ENCODE measurements around the gene GPX1.
"Not testable (repeated sequence)": the region's sequence is repeated elsewhere in the genome, so short reads cannot be mapped to it uniquely, and the experiment has no call there.

GPX1 gene

DNA sequence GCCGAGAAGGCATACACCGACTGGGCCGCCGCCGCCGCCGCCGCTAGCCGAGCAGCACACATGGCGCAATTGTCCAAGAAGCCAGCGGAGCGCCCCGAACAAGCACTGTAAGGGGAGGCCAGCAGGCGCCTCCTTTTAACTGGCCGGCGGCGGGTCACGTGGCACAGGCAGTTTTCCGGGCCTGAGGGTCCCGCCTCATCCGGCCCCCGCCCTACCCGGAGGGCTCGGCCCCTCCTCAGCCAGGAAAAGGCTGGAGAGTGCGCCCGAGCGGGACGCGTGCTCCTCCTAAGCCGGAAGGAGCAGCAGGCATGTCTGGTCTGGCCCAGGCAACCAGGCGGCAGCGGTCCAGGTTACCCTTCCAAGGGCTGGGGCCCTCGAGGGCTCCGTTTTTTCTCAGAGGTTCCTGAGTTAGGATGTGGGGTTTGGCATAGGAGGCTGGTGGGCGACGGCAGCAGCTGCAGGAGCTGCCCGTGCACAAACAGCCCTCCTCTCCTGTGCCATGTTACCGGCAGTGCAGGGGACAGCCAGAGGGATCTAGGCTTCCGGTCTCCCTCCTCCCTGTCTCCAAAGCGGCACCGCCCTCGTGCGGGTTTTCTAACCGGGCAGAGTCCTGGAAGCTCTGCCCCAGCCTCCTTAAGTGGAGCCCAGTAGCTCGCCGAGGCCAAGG lies at the start of gene GPX1:
TSS of gene GPX1 (minus strand) at position 137 of the 667 bp plus-strand sequence. CDS start at position 62, 75 bp downstream.
- peak; percentile 83 for DNase-seq

DNA sequence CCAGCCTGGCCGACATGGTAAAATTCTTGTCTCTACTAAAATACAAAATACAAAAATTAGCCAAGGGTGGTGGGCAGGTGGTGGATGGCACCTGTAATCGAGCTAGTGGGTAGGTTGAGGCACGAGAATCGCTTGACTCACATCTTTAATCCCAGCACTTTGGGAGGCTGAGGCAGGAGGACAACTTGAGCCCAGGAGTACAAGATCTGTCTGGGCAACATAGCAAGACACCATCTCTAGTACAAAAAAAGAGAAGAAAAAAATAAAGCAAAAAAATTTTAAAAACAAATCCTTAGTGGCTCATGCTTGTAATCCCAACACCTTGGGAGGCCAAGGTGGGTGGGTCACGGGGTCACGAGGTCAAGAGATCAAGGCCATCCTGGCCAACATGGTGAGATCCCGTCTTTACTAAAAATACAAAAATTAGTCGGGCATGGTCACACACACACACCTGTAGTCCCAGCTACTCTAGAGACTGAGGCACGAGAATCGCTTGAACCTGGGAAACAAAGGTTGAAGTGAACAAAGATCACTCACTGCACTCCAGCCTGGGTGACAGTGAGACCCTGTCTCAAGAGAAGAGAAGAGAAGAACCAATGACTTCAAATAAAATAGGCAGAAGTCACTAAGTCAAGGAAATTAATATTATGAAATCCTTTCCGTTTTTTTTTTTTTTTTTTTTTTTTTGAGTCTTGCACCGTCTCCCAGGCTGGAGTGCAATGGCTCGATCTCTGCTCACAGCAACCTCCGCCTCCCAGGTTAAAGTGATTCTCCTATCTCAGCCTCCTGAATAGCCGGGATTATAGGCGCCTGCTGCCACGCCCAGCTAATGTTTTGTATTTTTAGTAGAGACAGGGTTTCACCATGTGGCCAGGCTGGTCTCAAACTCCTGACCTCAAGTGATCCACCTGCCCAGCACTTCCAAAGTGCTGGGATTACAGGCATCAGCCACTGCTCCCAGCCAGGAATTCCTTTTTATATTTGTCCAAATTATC lies 48.7 kb upstream of the GPX1 start:
- no peak for DNase-seq

DNA sequence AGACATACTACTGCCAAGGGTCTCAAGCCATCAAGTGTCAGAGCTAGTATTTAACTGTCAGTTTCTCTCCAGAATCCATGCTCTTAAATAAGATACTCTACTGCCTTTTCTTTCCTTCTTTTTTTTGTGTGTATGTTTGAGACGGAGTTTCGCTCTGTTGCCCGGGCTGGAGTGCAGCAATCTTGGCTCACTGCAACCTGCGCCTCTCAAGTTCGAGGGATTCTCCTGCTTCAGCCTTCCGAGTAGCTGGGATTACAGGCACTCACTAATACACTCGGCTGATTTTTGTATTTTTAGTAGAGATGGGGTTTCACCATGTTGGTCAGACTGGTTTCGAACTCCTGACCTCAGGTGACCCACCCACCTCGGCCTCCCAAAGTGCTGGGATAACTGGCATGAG lies 47.4 kb upstream of the GPX1 start:
- DNase-seq, result not testable (repeated sequence)

DNA sequence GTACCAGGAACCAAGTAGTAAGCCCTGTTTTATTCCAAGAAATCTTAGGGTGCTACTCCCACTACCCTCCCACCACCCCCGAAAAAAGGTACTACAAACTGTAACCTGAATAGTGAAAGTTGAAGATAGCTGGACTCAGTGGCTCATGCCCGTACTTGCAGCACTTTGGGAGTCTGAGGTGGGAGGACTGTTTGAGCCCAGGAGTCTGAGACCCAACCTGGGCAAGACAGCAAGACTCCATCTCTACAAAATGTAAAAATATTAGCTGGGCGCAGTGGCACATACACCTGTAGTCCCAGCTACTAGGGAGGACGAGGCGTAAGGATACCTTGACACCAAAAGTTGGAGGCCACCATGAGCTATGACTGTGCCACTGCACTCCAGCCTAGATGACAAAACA lies 45.7 kb upstream of the GPX1 start:
- no peak for DNase-seq

DNA sequence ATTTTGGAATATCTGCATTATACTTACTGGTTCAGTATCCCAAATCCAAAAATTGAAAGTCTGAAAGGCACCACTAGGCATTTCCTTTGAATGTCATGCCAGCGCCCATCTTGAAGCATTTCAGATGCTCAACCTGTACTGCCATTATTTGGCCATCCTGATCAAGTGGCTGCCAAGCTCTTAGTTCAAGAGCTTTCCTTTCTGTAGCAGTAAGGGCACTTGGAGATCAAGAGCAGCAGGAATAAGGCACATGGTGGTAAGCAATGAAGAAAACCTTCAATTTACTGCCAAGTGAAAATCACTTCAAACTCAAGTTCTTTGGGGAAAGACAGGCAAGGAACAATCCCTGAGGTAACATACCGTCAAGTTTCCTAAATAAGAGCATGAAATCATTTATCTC lies 43.6 kb upstream of the GPX1 start:
- no peak for DNase-seq

DNA sequence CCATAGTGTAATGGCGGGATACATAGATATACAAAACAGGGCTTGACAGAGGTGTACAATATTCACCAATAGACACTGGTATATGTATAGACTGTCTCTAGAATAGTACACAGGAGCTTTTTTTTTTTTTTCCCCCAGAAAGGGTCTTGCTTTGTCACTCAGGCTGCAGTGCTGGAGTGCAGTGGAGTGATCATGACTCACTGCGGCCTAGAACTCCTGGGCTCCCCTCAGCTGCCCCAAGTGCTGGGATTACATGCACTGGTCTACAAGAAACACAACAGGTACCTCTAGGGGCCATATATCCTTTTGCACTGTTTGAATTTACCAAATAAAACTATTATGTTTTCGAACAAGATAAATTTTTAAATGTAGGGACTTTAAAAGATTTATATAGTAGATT lies 41.3 kb upstream of the GPX1 start:
- no peak for DNase-seq

DNA sequence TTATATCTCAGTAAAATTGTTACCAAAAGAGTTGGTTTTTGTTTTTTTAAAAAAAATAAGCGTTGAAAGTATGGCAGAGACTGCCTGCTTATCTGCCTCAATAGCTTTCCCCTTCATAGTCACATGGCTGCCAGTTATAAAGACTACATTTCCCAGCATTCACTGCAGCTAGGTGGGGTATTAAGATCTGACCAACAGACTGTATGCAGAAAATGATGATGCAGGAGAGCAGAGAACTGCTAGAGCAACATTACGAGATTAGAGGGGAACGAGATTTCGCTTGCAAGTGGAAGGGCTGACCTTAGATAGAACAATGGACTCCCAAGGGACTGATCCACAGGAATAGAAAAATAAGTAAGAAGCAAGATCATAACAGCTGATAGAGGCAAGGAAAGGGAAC lies 39.3 kb upstream of the GPX1 start:
- no peak for DNase-seq

DNA sequence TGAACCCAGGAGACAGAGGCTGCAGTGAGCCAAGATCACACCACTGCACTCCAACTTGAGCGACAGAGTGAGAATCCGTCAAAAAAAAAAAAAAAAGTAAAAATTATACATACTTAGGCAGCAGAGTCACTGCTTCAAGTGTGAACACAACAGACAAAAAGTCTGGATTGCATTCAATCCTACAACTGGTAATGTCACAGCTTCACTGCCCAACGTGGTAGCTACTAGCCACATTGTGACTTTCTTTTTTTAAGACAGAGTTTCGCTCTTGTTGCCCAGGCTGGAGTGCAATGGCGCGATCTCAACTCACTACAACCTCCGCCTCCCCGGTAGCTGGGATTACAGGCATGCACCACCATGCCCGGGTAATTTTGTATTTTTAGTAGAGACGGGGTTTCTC lies 33.2 kb upstream of the GPX1 start:
- not testable (repeated sequence) for DNase-seq

DNA sequence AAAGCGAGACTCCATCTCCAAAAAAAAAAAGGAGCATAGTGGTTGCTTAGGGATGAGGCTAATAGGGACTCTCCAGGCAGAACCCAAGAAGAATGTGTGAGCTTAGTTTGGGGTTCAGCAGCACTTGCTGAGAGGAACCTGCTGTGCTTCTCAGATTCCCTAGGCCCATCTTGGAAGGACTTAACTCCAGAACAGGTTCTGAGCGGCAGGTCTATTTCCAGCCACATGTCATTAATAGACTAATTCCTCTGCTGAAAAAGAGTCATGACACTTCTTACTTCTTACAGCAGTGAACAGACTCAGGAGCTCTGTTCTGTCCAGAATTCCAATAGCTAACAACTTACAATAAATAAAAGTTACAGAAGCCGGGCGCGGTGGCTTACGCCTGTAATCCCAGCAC lies 31.1 kb upstream of the GPX1 start:
- DNase-seq, result no peak

DNA sequence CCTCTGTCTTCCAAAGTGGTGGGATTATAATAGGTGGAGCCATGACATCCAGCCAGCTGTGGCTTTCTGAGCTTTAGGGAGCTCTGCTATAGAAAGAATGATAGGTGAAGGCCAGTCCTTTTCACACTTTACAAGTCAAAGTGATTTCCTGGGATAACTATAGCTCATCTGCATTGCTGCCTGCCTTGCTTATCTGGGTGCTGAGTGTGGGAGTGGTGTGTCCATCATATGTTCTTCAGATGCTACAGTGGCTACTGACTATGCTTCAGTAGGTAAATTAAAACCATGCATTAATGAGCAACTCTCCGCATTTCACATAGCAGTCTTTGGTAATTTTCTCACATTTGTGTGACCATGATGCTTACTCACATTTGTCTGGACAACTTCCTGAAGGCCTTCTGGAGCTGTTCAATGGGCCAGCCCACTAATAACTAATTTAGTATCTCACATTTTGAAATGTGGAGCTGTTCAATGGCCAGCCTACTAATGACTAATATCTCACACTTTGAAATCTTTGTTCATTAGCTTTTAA lies 30.2 kb upstream of the GPX1 start:
- no peak for DNase-seq

DNA sequence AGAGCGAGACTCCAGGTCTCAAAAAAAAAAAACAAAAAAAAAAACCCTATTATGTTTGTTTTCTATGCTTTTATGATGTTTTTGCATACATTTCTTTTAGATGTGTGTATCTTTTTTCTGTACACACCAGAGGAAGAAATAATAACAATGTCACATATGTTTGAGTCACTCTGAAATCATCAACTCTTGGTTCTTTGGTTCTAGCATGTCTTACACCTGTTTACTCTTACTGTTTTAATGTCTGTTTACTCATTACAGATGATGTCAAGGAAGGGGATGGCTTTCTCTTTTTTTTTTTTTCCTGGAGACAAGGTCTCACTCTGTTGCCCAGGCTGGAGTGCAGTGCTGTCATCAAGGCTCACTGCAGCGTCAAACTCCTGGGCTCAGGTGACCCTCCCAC lies 29.6 kb upstream of the GPX1 start:
- DNase-seq, result no peak

DNA sequence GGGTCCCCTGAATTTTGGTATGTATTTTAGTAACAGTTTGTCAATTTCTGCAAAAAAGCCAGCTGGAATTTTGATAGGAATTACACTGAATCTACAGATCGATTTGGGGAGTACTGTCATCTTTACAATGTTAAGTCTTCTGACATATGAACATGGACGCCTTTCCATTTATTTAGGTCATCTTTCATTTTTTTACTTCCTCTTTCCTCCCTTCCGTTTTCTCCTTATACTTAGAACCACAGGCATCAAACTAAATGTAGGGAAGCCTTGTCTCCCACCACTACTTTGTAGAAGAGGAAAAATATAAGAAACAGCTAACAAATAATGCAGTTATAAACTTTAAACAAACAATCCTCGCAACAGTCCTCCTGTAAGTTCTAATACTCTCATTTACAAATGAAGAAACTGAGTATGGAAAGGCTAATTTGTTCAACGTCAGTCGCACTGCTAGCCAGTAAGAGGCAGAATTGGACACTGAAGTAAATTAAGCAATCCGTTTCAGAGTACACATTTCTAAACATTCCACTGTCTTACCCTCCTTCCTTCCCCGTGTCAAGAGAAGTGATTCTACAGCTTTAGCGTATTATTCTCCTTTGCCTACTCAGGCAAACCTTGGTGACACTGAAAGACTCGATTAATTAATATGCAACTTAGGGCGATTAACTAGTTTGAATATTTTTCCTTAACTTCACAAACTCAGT lies 28.1 kb upstream of the GPX1 start:
- DNase-seq, result no peak

DNA sequence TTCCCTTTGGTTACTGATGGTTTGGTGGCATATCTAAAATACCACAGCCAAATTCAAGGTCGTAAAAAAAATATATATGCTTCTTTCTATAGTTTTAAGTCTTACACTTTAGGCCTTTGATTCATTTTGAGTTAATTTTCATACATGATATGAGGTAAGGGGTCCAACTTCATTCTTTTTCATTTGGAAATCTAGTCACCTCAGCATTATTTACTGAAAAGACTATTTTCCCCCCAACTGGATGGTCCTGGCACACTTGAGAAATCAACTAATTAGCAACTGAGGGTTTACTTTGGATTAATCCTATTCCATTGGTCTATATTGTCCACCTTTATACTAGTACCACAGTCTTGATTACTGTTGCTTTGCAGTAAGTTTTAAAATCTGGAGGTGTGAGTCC lies 27.5 kb upstream of the GPX1 start:
- no peak for DNase-seq

DNA sequence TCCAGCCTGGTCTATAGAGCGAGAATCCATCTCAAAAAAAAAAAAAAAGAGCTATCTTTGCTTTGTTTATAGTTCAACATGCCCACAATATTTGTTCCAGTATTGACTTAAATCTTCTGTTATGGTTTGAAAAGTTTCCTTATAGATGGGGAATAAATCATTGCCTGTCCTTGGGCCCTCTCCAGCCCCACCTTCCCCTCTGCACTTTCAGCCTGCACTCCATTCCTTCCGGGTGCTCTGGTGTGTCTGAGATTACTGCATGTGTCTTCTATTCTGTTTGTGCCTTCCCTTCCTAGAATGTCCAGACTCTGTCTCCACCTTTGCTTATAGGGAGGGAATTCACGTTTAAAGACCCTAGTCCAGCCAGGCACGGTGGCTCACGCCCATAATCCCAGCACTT lies 25.2 kb upstream of the GPX1 start:
- DNase-seq, result no peak

DNA sequence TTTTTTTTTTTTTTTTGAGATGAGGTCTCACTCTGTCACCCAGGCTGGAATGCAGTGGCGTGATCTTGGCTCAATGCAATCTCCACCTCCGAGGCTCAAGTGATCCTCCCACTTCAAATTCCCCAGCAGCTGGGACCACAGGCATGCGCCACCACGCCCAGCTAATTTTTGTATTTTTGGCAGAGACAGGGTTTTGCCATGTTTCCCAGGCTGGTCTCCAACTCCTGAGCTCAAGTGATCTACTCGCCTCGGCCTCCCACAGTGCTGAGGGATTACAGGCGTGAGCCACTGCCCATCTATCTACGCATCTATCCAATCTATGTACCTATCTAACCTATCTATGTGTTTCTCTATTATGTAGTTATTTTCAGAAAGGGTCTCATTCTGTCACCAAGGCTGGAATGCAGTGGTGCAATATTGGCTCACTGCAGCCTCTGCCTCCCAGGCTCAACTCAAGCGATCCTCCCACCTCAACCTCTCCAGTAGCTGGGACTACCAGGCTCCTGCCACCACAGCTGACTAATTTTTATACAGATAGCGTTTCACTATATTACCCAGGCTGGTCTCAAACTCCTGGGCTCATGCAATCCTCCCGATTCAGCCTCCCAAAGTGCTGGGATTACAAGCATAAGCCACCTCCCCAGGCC lies 20.2 kb upstream of the GPX1 start:
- no peak for DNase-seq

DNA sequence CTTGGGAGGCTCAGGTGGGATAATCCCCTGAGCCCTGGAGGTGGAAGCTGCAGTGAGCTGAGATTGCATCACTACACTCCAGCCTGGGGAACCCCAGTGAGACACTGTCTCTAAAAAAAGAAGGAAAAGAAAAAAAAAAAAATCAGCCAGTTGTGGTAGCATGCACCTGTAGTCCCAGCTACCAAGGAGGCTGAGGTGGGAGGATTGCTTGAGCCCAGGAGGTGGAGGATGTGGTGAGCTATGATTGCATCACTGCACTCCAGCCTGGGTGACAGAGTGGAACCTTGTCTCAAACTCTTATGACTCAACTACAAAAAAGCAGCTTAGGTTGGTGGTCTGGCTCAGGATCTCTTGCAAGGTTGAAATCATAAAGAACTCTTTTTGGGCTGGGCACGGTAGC lies 19.3 kb upstream of the GPX1 start:
- peak; percentile 39 for DNase-seq

DNA sequence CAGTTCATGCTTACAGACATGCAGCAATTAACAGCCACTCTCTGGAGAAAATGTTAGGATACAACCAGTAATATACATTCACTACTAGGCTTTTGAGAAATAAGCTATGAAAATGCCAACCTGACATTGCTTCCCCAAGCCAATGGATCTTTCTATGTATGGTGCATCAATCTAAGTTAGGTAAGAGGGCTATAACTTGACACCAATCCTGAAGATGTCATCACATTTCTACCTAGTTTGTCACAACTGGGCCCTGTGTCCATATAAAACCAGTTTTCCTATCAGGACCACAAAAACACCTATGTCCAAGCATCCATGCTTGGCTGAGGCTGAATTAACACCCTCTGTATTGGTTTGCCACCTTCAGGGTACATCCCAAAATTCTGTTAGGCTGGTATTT lies 13.8 kb upstream of the GPX1 start:
- no peak for DNase-seq

DNA sequence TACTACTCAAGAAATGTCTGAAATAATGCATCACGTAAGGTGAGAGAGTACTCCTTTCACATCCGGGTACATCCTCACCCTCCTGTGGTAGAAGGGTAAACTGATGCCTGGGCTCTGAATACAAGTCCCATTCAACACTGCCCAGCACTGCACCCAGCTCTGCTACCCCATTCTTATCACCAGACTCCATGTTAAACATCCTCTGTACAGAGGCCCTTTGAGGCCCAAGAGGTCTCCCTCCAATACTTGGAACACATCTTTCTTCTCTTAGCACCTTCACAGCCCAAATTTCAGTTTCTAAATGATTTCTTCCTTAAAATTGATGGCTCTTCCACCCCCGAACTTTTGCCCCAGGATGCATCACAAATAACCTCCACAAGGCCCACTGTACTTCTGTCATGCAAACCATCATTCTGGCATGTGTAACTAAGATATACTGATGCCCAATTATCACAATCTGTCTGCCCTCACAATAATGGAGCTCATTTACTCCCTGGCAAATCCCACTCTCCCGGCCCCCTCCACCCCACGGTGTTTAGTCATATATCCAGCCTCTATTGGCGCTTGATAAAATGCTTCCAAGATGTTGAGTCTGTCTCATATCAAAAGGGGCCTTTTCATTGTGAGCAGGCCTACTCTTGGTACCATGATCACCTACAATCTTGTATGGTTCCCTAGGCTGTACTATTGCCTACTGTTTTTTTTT lies 12.6 kb upstream of the GPX1 start:
- DNase-seq, result no peak

DNA sequence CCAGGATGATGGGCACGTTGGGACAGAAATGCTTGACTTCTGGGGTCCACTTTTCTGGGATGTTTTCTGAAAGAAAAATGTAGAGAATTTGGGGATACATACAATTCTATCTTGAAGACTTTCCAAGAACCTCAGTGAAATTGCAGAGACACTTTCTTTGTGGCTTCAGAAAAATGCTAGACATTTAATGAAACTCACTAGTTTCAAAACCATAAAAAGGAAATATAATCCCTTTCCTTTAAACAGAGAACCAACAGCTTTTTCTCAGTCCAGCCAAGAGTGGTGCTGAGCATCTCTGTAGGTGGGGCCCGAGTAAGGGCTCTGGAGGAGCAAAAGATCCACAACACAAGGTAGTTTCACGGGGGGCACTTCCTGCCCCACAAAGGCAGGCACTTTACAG lies 4.4 kb upstream of the GPX1 start:
- no peak for DNase-seq

DNA sequence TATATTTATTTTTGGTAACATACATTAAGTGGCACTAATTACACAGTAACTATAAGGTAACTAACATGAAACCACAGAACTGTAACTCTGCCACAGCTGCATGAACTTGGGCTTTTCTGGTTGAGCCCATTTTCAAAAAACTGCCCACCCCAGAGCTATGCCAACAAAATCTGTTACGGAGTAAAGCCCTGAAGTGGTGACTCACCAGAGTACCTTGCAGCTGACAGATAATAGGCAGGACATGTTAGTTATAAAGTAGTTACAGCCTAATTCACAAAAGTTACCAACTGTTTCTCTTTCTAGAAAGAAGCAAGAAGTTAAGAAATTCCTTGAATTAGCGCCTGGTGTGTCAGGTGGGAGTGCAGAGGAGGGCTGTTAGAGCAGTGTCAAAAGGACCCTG lies 1.5 kb upstream of the GPX1 start:
- no peak for DNase-seq

DNA sequence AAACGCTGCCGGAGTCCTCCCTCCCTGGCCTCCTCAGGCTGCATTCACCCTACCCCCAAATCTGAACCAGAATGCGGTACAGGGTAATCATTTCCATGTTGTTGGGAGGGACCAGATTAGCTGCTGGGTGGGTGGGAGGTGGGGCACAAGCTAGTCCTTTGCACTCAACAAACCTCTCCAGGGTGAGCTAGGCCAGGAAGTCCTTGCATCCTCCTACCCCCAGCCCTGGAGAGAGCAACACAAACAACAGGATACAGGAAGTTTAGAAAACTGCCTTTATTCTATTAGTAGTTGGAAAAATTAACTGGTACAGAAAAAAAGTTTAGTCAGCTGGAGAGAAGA lies 702 bp upstream of the GPX1 start:
- no peak for DNase-seq

Data from activated CD4-positive, CD25-positive, alpha-beta regulatory T cell treated with anti-CD3 and anti-CD28 coated beads, Interleukin-2, amount 50 U/mL, for 72 hours (primary cell).